ENCODE data around the gene ZNF302. TPM values are rescaled to one million over a fixed set of nuclear protein-coding genes. Genes with fewer than 3 reads are reported as not detected.

Gene ZNF302
- total RNA-seq, 1 experiment from 2014 or later = 26.4 TPM

GRCh38 chr19:34654796-34655195, 22.7 kb upstream of the ZNF302 start:
- BruUV-seq (replicated peaks) = no TSS peak
- no peak for DNase-seq (ENCODE audit: low read depth, low spot score)
- in situ Hi-C loops (cut with HindIII; ENCODE audit: low pct_unique_long_range_greater_than_20kb, low sequenced_read_pairs) = no loop called here

GRCh38 chr19:34655651-34656050, 21.8 kb upstream of the ZNF302 start:
- POLR2A ChIA-PET = no interaction called here
- H3K4me1 ChIP-seq (ENCODE audit: control insufficient read depth, insufficient read depth, low read length) = no peaks in the 10 kb centered on the region
- H3K27ac ChIP-seq (ENCODE audit: low read length) = no peak overlapping the region
- CTCF ChIA-PET = interaction anchor here (0.7 kb wide), 1 partner anchor 8 kb away, joined by 3 read pairs; no protein-coding TSS in a partner anchor
- in situ Hi-C loops (cut with HindIII; ENCODE audit: low pct_unique_long_range_greater_than_20kb, low sequenced_read_pairs) (no loop called here), intact Hi-C loops (cut with micrococcal nuclease; ENCODE audit: unreplicated experiment) (no loop called here)
- BruUV-seq (replicated peaks) = no TSS peak
- TF ChIP-seq REST (IDR thresholded peaks at IDR 0.05; ENCODE audit: insufficient read depth in 1 of 2, low read depth in 2 of 2, low read length in 1 of 2) (no peak), CTCF (IDR thresholded peaks at IDR 0.05) (no peak), SIN3A (IDR thresholded peaks at IDR 0.05; ENCODE audit: borderline replicate concordance, insufficient read depth, low read depth, low read length) (no peak), TCF7L2 (IDR thresholded peaks at IDR 0.05; ENCODE audit: low read depth, low read length) (no peak), POLR2AphosphoS5 (IDR thresholded peaks at IDR 0.05; ENCODE audit: low read depth, low read length) (no peak)
- DNase-seq (ENCODE audit: low read depth, low spot score) = no peak
- no peak for ATAC-seq
- no peaks in the 10 kb centered on the region for H3K27me3 ChIP-seq (ENCODE audit: control insufficient read depth, insufficient read depth, low read length)
- H3K9me3 ChIP-seq (ENCODE audit: control insufficient read depth, insufficient read depth, low read depth, low read length) = peaks cover 3% of the 10 kb centered on the region; the same call in 1 of the 2 replicates
- no peak overlapping the region for H3K4me3 ChIP-seq (ENCODE audit: low read depth in 2 of 2, low read length in 2 of 2)
- no peaks in the 10 kb centered on the region for H3K36me3 ChIP-seq (ENCODE audit: control insufficient read depth, insufficient read depth, low read length)

More at GRCh38 chr19:34654796-34655195, 22.7 kb upstream of the ZNF302 start:
- ChIA-PET POLR2A (no interaction called here), CTCF (interaction anchor here (0.7 kb wide), 2 partner anchors 9 to 14 kb away, joined by 3 read pairs; no protein-coding TSS in a partner anchor)
- H3K4me1 ChIP-seq (ENCODE audit: control insufficient read depth, insufficient read depth, low read length) = no peaks in the 10 kb centered on the region
- H3K36me3 ChIP-seq (ENCODE audit: control insufficient read depth, insufficient read depth, low read length) = no peaks in the 10 kb centered on the region
- no peak overlapping the region for H3K27ac ChIP-seq (ENCODE audit: low read length)
- peaks cover 3% of the 10 kb centered on the region; the same call in 1 of the 2 replicates for H3K9me3 ChIP-seq (ENCODE audit: control insufficient read depth, insufficient read depth, low read depth, low read length)
- intact Hi-C loops (cut with micrococcal nuclease; ENCODE audit: unreplicated experiment) = no loop called here
- no peak for ATAC-seq
- TF ChIP-seq TCF7L2 (IDR thresholded peaks at IDR 0.05; ENCODE audit: low read depth, low read length) = no peak
- TF ChIP-seq REST (IDR thresholded peaks at IDR 0.05; ENCODE audit: insufficient read depth in 1 of 2, low read depth in 2 of 2, low read length in 1 of 2) = no peak; a peak in 1 of 4 replicates
- TF ChIP-seq CTCF (IDR thresholded peaks at IDR 0.05) = no peak
- no peak for TF ChIP-seq POLR2AphosphoS5 (IDR thresholded peaks at IDR 0.05; ENCODE audit: low read depth, low read length)
- TF ChIP-seq SIN3A (IDR thresholded peaks at IDR 0.05; ENCODE audit: borderline replicate concordance, insufficient read depth, low read depth, low read length) = no peak
- H3K27me3 ChIP-seq (ENCODE audit: control insufficient read depth, insufficient read depth, low read length) = no peaks in the 10 kb centered on the region
- H3K4me3 ChIP-seq (ENCODE audit: low read depth in 2 of 2, low read length in 2 of 2) = no peak overlapping the region

Measured in Panc1 (cell line).